HK-2 (cell line): ENCODE measurements around the gene HESX1.
A peak's percentile ranks its signal among the peaks of the same experiment; 100 is the strongest.

Experiments used
- DNase-seq: peaks from one replicate; pipeline ENCODE4 v3.0.0-alpha.2; 2018; ENCODE audit not compliant: unreplicated experiment

Gene HESX1

DNA sequence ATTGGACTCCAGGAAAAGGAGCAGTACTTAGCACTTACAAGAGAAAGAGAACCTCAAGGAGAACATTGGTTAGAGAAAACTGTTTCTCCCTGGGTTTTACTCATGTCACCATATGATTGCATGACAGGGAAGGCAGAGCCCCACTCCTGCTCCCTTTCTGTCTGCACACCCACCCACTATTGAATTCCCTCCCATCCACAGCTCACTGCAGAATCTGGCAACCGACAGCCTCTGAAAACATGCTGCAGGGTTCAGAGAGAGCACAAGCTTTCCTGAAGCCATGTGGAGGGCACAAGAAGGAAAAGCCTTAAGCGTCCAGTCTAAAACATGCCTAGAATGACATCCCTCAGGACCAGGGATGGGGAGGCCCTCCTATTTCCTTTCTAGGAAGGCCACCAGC lies 31.6 kb downstream of the HESX1 start:
- DNase-seq = no peak

DNA sequence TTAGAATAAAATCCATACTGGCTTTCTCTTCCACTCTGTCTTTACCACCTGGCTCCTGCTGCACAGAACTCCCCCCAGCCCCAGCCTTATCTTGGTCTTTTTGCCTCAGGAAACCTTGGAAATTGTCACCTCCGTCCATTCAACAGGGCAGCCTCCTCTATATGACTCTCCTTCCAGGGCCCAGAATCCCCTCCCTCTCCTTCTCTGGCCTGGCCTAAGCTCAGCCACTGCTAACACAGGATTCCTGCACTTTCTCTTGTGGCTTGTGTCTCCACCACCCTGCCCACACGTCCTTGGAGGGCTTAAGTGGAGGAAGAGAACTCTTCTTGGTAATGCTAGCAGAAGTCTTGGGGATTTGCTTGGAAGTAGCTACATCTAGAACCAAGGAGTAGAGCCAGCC lies 33.1 kb downstream of the HESX1 start:
- DNase-seq = no peak

DNA sequence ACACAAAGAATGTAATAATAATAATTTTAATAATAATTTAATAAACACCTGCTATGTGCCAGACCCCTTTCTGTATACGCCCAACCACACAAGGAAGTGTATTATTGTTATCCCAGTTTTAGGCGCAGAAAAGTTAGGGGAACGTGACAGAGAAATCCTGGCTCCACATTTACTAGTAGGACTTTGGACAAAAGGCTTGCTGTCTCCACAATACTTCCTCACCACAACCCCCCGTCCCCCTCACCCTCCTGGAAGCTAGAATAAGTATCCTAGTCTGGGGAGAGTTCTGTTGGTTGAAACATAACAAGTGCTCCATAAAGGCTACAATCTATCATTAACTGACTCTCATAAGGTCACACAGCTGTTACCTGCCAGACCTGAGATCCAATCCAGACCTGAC lies 34.1 kb downstream of the HESX1 start:
- no peak for DNase-seq

DNA sequence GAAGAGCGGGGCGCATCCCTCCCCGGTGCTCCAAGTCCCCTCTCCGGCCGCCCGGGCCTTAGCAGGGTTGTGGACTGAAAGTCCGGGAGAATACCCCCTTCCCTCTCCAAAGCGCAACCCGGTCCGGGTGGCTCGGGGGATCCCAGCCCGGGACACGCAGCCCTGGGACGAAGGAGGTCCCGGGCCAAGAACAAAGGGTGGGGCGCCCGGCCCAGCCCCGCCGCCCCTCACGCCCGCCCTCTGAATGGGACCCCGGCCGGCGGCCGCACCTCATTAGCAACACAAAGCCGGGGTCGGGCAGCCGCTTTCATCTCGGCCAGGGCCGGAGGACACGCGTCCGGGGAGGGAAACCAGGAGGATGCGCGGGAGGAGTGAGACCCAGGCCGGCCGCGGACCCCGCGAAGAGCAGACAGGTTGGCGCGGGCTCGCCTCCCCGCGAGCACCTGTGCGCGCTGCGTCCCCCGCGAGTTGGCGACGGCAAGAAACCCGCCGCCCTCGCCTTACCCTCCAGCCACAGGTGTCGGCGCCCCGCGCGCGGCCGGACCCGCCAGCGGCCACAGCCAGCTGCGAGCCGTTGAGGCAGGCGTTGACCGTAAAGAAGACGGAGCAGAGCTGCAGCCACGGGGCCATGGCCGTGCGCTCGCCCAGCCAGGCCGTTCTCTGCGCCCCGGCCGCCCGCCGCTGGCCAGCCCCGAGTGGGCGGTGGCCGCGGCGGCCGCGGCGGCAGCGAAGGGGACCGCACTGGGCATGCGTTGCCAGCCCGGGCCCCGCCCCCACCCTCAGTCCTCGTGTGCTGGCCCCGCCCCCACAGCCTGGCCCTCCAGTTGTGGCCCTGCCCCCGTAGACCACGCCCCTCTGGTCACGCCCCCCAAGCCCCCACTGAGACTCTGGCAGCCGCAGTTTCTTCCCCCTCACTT lies 34.9 kb downstream of the HESX1 start, which contains the start of gene IL17RD:
TSS of gene IL17RD (minus strand) at position 697 of the 917 bp plus-strand sequence. CDS start at position 630, 67 bp downstream.
- peak; percentile 70 for DNase-seq

DNA sequence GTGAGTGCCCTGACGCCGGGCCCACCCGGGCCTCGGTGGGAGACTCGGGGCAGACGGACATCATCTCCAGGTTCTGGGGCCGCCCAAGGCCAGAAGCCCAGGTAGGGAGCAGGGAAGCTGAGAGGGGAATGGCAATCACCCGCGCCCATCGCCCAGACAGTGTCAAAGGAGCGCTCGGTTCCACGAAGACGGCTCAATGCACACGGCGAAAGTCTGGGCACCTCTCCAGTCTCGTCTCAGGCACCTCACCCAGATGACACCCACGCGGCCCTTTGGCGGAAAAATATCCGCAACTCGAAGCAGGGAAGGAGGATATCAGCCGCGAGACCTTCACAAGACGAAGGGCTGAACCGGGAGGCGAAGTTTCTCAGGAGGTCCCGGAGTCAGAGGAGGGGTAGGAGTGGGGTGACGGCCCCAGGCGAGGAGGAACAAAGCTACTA lies 35.5 kb downstream of the HESX1 start:
- DNase-seq = peak; percentile 16

DNA sequence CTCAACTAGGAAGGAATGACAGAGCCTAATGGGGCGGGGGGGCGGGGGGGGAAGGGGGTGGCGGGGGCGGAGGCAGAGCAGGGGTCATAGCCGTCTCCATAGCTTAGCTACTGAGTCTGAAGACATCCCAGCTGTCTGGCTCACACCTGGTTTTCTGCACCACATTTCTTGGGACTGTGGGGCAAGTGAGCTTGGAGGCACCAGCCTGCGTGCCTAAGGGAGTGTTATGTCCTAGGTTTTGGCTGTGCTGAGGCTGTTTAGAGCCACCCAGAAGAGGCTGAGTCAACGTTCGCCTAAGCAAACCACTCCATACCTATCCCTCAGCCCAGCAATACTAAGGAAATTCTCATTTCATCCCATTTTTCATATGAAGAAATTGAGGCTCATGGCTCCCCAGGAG lies 36.0 kb downstream of the HESX1 start:
- no peak for DNase-seq

DNA sequence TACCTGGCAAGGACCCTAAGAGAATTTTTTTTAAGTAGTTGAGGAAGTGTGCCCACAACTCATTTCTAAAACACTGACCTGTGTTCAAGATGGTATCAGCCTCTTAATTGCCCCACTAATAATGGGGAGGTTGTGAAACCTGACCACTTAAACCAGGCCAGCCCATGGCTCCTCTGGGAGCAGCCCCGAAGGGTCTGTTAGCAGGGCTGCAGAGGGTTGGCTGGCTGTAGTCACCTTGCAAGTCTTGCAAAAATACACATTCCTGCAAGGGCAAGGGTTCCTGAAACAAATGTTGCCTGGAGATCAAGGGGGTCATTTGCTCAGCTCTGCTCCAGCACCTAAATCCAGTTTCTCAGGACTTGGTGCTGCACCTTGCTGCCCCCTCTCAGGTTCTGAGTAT lies 37.9 kb downstream of the HESX1 start:
- no peak for DNase-seq

DNA sequence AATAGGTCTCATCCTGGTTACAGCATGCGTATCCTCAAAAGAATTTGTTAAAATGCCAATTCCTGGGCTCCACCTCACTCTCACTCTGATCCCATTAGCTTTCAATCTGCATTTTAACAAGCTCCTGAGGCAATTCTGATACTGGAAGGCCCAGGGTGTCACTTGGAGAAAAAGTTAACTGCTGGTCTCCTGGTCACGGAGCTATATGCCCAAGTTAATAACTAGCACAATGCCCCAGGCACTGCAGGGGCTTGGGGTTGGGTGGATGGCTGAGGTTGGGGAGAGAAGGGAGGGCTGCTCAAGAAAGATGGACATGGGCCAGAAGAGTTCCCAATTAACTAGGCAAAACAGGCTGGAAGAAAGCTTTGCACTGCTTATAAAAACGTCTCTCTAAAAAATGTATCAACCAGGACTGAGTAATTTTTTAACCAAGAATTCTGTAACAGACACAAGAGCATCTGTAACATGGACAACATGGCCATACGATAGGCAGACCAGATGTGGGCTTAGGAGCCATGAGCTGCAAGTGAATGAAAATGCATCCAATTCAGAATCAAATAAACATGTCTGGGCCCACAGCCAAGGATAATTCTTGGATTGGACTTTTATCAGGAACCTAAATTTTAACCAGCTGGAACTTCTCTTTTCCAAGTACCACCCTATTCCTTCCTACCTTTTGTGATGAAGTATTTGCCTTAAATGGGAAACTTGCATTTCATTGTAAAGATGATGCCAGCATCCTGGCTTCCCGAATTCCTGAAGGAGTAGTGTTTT lies 38.8 kb downstream of the HESX1 start:
- no peak for DNase-seq

DNA sequence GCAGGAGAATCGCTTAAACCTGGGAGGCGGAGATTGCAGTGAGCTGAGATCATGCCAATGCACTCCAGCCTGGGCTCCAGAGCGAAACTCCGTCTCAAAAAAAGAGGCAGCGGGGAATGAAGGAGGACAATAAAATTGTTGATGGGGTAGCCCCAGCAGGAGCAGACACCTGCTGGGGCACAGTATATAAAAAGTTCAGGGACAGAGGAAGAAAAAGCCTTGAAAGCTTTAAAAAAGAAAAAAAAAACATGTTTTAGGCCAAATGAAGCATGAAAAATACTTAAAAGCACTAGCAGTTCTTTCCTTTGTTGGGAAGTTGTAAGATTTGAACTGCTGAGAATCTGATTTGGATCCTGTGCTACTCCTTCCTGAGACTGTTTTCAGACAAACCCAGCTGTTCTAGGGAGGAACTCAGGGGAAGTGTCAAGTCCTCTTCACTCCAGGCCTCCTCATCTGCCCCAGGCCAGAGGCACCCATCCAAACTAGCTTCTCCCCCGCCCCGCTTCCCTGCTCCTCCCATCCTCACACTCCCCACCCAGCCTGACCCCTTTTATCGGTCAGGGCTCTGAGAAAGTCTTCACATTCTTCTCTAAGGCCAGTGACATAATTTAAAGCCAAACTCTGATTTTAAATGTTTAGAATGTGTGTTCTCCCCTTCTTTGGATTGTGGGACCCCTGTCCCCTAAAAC lies 39.6 kb downstream of the HESX1 start:
- DNase-seq = no peak

DNA sequence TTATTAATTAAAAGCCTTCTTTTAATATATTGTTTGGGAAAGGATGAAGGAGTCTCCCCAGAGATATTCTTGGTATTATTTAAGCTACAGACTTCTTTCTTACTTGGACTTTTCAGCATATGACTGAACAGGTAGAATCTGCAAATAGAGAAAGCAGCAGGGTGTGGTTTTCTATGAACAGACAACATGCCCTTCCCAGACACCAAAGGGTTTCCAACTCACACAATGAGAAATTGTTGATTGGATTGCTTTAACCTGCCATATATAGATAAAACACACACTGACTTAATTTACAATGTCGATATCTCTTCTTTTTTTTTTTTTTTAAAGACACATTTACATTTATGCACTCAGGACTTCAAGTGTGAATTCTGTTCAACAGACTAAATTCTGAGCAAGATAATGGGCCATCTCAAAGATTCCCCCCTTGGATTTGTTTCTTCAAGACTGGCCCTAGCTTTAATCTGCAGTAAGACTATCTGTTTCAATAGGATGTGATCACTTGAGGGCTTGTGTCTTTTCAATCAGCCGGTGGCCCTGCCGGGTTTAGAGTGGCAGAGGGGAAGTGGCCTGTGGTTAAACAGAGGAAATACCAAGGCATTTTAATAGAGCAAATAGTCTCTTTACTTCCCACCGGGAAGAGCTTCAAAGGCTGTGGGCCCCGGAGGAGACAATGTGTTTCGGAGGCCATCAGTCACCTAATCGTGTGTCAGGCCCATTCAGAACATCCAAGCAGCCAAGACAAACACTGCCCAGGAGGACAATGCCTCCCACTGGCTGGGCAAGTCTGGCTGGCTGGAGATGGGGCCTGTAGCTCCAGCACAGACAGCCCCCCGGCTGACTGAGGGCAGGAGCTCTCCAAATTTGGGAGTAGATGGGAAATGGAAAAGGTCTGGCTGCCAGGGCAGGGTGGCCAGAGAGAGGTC lies 40.7 kb downstream of the HESX1 start:
- peak; percentile 7 for DNase-seq

DNA sequence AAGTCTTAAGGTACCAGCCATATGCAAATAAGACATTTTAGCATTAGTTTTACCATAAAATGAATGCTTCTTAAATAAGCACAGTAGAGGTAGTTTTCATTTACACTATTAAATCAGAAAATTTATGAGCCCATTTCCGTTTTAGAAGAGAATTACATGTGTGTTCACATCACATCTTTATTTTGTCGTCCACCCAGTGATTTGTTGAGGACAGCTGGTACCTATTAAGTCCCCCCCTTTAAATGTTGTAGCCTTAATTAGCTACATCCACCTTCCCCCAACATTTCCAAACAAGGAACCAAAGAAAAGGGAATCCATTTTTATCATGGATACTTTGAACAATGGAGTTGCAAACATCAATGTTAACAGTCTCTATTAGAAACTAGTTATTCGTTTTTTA lies 41.5 kb downstream of the HESX1 start:
- DNase-seq = no peak

DNA sequence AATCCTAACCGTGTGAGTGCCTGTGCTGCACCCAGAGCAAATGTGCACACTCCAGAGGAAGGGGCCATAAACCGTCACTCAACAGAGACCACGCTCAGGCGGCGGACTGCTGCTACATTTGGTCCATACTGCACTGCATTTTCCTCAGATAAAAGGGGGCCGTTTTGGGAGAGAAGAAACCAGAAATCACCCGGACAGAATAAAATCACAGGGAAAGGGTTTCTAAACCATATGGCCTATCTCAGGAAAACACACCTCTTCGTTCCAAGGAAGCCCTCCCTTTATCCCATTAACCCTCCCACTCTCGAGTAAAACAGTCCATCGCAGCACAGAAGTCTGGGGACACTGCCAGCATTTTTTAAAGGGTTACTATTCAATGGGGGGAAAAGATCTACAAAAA lies 42.2 kb downstream of the HESX1 start:
- no peak for DNase-seq

DNA sequence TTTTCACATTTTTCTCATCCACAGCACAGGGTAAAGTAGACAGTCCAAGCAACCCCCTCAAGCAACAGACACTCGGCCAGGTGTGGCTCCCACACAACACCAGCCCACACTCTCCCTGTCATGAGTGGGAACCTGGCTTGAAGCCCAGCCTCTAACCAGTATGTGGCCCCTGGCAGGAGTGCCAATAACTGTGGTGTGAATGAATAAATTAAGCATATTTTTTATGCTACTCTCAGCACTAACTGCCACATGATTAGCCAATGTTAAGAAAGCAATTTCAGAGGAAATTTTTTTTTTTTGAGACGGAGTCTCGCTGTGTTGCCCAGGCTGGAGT lies 44.5 kb downstream of the HESX1 start:
- no peak for DNase-seq

DNA sequence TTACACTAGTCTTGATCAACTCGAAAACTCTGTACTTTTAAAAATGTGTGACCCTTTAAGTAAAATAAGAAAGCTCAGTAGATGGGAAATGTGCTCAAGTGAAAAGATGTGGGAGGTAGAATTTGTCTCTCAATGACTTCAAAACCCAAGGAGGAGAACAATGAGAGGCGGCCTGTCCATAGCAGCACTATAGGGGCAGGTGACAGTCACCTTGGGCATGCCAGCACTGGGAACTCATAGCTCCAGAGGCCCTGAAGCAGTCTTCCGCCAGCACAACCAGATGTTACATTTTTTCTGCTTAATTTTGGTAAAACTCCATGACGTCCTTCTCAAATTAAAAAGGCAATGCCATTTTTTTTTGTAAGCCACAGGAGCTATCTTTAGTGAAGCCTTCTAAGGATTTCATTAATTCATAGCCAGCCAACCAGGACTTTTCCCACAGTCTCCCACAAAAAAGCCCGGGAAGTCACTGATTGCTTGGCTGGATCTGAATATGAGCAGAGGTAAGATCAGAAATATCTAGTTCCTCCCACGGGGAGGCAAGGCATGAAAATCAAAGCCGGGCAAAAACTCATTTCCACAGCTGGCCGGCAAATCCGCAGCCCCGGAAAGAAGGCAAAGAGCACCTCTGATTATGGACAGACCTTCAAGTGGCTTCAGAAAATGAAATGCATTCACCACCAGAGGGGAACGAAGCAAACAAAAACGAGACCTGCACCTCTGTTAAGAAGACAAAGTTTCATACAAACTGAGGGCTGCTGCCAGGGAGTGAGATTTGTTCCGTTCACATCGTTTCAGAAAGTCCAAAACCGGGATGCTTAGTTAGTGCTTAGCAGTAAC lies 45.1 kb downstream of the HESX1 start:
- DNase-seq = no peak

DNA sequence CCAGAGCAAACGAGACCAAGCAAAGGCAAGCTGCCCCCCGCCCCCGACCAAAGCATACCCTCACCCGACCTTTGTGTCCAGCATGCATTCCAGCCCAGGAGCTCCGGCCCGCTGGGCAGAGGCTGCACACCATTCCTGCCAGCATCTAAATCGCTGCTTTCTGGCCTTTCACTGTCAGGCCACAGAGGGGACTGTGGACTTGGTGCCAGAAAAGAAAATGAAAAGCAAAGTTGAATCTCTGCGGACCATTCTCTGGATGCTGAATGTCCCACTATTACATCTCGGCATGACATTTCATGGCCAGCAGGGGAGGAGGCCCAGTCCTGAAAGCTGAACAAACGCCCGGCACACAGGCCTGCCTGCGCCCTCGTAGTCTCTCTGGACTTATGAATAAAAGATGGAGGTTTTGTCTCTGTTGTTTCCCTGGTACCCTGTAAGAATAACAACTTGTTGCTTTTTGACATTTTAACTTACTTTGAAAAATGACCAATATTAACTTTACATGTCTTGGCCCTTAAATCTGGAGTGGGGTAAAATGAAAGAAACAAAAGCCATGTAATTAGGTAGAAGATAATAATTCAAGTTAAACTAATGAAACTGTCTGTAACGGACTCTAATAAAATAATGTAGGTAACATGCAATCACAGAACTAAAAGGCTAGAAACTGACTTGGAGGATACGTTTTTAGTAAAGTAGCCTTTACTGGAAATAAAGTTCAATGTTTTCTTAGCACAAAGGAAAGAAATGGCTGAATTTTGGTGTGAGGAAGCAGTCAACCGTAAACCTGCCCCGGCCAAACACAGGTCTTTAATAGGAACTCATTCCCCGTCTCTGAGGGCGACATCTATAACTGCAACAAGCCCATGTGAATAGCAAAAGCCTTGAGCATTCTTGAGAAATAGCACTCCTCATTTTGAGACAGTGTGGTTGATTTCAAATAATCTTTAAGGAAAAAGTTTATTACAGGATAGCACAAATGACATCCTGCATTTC lies 47.3 kb downstream of the HESX1 start:
- DNase-seq = no peak

DNA sequence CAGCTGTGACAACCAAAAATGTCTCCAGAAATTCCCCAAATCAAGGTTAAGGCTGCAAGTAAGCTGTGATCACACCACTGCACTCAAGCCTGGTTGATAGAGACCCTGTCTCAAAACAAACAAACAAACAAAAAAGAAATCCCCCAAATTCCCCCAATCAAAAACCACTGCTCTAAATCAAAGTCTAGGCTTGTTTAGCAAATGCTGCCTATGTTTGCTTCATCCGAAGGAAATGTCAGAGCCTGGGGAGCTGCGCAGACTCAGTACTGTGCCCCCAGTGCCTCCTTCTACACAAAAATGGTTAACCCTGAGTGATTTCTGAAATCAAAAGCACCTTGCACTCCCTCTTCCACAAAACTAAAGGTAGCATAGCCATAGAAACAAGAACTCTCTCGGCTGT lies 48.0 kb downstream of the HESX1 start:
- no peak for DNase-seq

DNA sequence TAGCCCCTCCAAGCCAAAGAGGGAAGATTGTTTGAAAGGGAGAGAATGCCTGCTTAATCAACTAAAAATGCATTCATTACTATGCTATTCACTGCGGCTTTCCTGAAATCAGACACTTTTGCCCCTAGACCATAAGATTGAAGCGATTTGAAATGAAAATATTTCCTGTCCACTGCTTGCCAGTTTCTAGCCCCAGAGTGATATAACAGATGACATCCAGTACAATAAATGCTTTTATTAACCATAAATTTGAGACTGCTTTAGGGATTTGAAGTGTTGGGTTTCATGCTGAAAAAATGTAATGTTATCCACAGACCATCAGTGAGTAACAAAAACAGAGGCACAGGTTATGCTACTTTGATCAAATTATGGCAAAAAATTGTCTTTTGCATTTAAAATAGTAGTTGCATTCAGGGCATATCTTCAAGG lies 48.7 kb downstream of the HESX1 start:
- DNase-seq = no peak

DNA sequence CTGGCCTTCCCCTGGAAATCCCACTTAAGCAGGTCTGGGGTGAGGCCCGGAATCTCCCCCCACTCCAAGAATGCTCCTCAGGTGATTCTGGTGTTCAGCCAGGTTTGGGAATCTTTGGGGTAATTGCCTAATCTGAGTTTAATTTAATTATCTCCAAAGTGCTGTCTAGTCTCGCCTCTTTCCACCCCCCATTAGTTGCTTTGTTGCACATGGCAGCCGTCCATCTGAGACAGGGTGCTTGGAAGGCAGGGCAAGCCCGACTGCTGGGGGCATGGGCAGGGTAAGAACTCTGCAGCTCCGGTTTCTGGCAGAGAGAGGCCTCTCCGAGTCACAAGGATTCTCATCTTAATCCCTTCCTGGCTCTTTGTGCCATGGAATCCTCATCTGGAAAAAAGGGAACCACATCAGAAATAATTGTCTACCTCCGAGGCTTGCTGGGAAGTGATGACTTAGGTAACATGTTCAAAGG lies 49.6 kb downstream of the HESX1 start:
- DNase-seq = no peak
